ENCODE data around the gene TPRA1.
"Not testable (repeated sequence)": the region's sequence is repeated elsewhere in the genome, so short reads cannot be mapped to it uniquely, and the experiment has no call there.

The TPRA1 gene

DNA sequence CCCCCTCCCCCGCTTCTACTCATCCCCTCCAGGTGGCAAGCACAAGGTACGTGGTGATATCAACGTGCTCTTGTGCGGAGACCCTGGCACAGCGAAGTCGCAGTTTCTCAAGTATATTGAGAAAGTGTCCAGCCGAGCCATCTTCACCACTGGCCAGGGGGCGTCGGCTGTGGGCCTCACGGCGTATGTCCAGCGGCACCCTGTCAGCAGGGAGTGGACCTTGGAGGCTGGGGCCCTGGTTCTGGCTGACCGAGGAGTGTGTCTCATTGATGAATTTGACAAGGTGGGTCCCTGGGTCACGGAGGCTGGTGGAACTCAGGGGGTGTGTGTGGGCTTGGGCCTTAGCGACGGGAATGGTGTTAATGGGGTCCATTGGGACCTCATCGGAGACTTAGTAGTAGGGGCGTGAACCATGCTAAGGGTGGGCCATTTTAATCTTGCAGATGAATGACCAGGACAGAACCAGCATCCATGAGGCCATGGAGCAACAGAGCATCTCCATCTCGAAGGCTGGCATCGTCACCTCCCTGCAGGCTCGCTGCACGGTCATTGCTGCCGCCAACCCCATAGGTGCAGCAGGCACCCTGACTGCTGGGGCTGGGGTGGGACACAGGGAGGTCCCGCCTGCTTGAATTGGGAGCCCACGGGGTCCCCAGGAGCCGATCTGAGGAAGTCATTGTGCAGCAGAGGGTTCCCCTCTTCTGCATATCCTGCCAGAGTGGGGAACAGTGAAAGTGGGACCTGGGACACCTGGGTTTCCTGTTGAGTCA, 26.5 kb upstream of the TPRA1 start:
- DNase-seq (ENCODE audit: low read depth, low spot score), result no peak

DNA sequence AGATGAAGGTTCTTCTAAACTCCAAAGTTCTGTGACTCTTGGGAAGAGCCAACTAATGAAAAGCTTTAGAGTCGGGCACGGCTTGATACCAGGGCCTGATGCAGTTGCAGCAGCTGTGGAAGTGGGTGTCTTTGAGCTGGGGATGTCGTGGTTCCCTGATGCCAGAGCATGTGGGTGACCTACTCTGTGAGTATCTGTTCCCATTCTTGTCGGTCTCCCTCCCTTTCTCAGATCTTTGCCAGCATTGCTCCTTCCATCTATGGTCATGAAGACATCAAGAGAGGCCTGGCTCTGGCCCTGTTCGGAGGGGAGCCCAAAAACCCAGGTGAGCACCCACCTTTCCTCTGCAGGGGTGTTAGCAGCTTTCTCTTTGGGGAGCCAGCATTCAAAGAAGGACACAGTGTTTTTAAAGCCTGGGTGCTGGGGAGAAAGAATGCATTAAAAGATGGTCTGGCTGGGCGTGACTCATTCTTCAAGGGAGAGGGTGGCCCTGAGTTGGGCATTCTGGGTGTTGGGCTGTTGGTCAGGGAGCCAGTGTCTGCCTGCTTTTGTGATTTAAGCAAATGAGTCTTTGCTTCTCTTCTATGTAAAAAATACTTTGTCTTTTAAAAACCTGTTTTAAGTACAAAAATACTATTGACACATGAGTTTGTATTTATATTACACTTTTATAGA, 25.2 kb upstream of the TPRA1 start:
- DNase-seq (ENCODE audit: low read depth, low spot score), result no peak

- DNase-seq (ENCODE audit: low read depth, low spot score), result no peak
Measured at GRCh38 chr3:127614928-127615589, 24.5 kb upstream of the TPRA1 start.

- no peak for DNase-seq (ENCODE audit: low read depth, low spot score)
Measured at GRCh38 chr3:127613406-127613805, 22.9 kb upstream of the TPRA1 start.

DNA sequence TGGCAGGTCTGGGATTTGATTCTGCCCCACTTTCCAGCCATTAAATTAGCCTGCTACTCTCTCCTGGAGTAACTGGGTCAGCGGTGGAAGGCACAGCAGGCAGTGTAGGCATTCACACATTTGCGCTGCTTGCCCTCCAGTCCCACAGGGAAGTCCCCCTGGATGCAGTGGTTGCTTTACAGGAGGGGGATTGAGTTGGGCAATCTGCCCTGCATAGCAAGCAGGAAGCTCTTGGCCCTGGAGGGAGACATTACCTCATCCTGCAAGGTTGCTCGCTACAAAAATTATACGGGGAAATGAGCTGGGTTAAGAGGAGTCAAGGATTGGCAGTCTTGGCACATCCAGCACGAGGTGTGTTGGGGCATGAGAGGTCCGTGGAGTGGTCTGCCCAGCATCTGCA, 22.4 kb upstream of the TPRA1 start:
- DNase-seq (ENCODE audit: low read depth, low spot score), result no peak

DNA sequence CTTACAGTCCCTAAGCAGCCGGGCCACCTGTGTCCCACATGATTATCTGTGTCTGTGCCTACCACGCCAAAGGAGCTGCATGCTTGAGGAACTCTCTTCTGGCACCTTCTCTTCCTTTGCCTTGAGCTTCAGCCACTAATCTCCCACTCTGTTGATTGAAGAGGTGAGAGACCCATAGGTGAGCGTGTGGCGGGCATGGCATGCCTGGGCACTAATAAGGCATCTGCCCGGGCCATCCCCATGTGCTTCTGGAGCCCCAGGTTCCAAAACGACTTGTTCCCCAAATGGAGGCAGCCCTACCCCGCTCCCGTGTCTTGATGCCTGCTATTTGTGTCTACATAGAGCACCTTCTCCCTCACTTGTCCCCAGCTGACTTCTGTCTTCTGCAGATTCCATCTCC, 20.7 kb upstream of the TPRA1 start:
- DNase-seq (ENCODE audit: low read depth, low spot score), result no peak

- no peak for DNase-seq (ENCODE audit: low read depth, low spot score)
Measured at GRCh38 chr3:127610105-127610504, 19.6 kb upstream of the TPRA1 start.

DNA sequence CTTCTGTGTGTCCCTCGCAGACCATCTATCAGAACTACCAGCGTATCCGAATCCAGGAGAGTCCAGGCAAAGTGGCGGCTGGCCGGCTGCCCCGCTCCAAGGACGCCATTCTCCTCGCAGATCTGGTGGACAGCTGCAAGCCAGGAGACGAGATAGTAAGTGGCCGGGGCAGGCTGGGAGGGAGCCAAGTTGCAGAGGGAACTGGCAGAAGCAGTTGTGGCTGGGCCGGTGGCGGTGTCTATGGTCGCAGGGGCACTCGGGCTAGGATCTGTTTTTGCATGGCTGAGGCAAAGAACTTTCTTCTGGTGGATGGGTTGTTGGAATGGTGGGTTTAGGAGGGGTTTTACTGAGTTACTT, 17.8 kb upstream of the TPRA1 start:
- no peak for DNase-seq (ENCODE audit: low read depth, low spot score)

- no peak for DNase-seq (ENCODE audit: low read depth, low spot score)
Measured at GRCh38 chr3:127607675-127608361, 17.3 kb upstream of the TPRA1 start.

- DNase-seq (ENCODE audit: low read depth, low spot score), result no peak
Measured at GRCh38 chr3:127606981-127607595, 16.6 kb upstream of the TPRA1 start.

- no peak for DNase-seq (ENCODE audit: low read depth, low spot score)
Measured at GRCh38 chr3:127606086-127606805, 15.7 kb upstream of the TPRA1 start.

- DNase-seq (ENCODE audit: low read depth, low spot score), result not testable (repeated sequence)
Measured at GRCh38 chr3:127605547-127605946, 15.0 kb upstream of the TPRA1 start.

- no peak for DNase-seq (ENCODE audit: low read depth, low spot score)
Measured at GRCh38 chr3:127604546-127605165, 14.1 kb upstream of the TPRA1 start.

DNA sequence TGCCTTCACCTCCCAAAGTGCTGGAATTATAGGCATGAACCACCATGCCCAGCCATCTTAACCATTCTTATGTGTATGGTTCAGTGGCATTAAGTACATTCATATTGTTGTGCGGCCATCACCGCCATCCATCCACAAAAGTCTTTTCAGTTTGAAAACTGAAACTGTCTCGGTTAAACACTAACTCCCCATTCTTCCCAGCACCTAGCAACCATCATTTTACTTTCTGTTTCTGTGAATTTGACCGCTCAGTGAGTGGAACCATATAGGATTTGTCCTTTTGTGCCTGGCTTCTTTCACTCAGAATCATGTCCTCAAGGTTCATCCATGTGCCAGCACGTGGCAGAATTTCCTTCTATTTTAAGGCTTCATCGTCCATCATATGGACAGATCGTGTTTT, 13.5 kb upstream of the TPRA1 start:
- DNase-seq (ENCODE audit: low read depth, low spot score), result no peak

DNA sequence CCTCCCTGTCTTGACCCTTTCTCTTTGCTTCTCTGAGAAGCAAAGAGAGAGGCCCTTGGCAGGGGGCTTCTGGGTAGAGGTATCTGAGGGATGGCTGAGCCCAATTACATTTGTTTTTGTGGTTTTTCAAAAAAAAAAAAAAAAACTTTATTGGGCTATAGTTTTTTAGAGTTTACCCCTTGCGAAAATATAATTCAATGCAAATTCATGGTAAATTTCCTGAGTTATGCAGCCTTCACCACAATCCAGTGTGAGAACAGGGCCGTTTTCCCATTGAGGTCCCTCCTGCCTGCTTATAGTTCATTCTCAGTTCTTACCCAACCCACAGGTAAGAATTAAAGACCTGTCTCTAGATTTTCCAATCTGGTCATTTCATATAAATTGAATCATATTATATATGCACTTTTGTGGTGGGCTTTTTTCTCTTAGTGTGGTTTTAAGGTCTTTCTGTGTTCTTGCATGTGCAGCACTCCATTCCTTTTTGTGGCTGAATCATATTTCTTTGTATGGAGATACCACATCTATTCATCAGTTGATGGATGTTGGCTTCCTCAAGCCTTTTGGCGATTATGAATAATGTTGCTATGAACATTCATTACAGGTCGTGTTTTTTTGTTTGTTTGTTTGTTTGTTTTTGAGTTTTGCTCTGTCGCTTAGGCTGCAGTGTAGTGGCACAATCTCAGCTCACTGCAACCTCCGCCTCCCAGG, 10.4 kb upstream of the TPRA1 start:
- no peak for DNase-seq (ENCODE audit: low read depth, low spot score)

DNA sequence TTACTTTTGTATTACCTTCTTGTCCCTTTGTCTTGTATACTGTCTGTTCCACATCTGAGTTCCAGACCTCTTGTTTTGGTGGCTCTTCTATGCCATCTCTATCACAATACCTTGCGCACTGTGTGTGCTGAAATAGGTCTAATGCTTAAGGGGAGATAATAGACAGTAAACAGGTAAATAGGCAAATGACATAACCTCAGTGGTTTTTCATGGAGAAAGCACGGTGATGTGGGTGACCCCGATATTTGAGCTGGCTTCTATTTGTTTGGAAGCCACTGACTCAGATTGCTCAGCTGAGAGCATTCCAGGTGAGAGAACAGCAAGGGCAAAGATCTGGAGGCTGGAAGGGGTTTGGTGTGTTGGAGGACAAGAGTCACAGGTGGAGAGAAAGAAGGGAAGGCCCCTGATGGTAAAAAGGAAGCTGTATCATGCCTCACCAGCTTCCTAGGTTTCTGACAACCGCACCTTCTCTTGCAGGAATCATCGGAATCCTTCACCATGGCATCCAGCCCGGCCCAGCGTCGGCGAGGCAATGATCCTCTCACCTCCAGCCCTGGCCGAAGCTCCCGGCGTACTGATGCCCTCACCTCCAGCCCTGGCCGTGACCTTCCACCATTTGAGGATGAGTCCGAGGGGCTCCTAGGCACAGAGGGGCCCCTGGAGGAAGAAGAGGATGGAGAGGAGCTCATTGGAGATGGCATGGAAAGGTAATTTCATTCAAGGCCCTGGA, 8.5 kb upstream of the TPRA1 start:
- DNase-seq (ENCODE audit: low read depth, low spot score), result no peak

- DNase-seq (ENCODE audit: low read depth, low spot score), result no peak
Measured at GRCh38 chr3:127597020-127597771, 6.7 kb upstream of the TPRA1 start.

DNA sequence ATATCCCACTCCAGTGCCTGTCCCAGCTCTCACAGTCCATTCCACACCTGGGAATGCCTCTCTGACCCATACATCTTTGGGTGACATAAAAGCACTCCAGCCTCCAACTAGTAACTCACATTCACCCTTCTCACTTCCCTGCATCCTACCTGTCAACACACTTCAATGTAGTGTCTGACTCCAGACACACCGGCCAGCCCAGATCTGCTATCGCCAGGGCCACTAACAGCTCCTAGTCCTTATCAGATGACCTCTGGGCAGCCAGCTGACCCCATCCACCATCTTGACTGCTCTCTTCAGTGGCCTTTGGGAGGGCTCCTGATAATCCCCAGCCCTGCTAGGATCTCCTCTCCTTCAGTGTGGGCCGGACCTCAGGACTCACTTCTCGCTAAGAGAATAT, 4.8 kb upstream of the TPRA1 start:
- no peak for DNase-seq (ENCODE audit: low read depth, low spot score)

GRCh38 chr3:127593178-127593577, 2.6 kb upstream of the TPRA1 start:
- DNase-seq (ENCODE audit: low read depth, low spot score), result no peak

Data from brain pericyte (primary cell).